HEK293 (cell line): Measurements from ENCODE around the gene PDE3B.

Experiments
- CTCF ChIP-seq: fragments of 450-650 bp; formaldehyde crosslinking; IDR thresholded peaks from 2 replicates; pipeline ENCODE4 v1.5.1; 2016; ENCODE audit warnings: missing biosample characterization, missing genetic modification characterization
- KLF16 ChIP-seq: fragments of 450-650 bp; formaldehyde crosslinking; IDR thresholded peaks from 2 replicates; pipeline ENCODE4 v1.5.1; 2017; ENCODE audit warnings: missing biosample characterization, missing genetic modification characterization
- REST ChIP-seq: fragments of 450-650 bp; formaldehyde crosslinking; IDR thresholded peaks from 2 replicates; pipeline ENCODE4 v1.5.1; 2016; ENCODE audit warnings: missing biosample characterization, missing genetic modification characterization
- SALL2 ChIP-seq: fragments of 450-650 bp; formaldehyde crosslinking; IDR thresholded peaks from 2 replicates; pipeline ENCODE4 v1.5.0; 2017; ENCODE audit warnings: missing biosample characterization, mild to moderate bottlenecking, missing genetic modification characterization, borderline replicate concordance
- YY1 ChIP-seq: fragments of 450-650 bp; formaldehyde crosslinking; IDR thresholded peaks from 2 replicates; pipeline ENCODE4 v1.5.1; 2018; ENCODE audit warnings: missing biosample characterization, missing genetic modification characterization
- ZBTB8A ChIP-seq: fragments of 450-650 bp; formaldehyde crosslinking; IDR thresholded peaks from 2 replicates; pipeline ENCODE4 v1.5.1; 2016; ENCODE audit warnings: missing biosample characterization, missing genetic modification characterization
- ZNF138 ChIP-seq: fragments of 450-650 bp; formaldehyde crosslinking; IDR thresholded peaks from 2 replicates; pipeline ENCODE4 v1.5.1; 2016; ENCODE audit warnings: missing biosample characterization, missing genetic modification characterization, borderline replicate concordance
- ZNF350 ChIP-seq: fragments of 450-650 bp; formaldehyde crosslinking; IDR thresholded peaks from 2 replicates; pipeline ENCODE4 v1.5.0; 2017; ENCODE audit warnings: missing biosample characterization, mild to moderate bottlenecking, missing genetic modification characterization

- TF ChIP-seq CTCF (tag by site-specific recombination) (no peak), REST (tag by site-specific recombination) (no peak), YY1 (tag by site-specific recombination) (no peak), ZNF350 (tag by site-specific recombination) (no peak), ZBTB8A (tag by site-specific recombination) (no peak), ZNF138 (tag by site-specific recombination) (no peak), SALL2 (tag by site-specific recombination) (no peak), KLF16 (tag by site-specific recombination) (no peak)
Measured at GRCh38 chr11:14858404-14858803, 214.8 kb downstream of the PDE3B start.
